ENCODE measurements around the gene WASL. TPM values are rescaled to one million over a fixed set of nuclear protein-coding genes. Genes with fewer than 3 reads are reported as not detected.
"Not testable (repeated sequence)": the region's sequence is repeated elsewhere in the genome, so short reads cannot be mapped to it uniquely, and the experiment has no call there.

The WASL gene
- total RNA-seq, 1 experiment from 2014 or later: 33.2 TPM

DNA sequence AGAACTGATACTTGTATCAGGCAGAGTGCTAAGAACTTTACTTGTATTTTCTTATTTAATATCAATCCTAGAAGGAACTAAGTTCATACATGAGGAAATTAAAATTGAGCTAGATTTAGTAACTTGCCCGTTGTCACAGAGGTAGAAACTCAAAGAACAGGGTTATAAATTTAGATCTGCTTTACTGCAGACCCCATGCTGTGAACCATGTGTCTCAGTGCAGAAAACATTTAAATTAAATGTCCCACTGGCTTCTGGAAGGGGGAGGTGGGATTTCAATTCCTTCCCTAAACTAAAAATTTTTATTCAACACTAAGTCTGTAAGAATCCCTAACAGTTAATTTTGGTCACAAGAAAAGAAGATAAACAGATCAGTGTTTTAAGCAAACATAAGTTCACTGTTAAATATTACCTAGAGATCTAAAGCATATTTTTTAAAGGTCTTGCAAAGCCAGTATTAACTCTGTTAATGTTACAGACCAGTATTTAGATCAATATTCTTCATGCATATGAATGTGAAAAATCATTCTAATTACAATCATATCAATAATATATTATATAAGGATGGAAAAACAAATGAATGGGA, 23.1 kb downstream of the WASL start:
- intact Hi-C loops (cut with micrococcal nuclease; ENCODE audit: unreplicated experiment): no loop called here
- CTCF ChIA-PET: interaction anchor here (0.7 kb wide), 1 partner anchor 48 kb away, joined by 3 read pairs; no protein-coding TSS in a partner anchor
- Mint-ChIP-seq H3K9me3 (ENCODE audit: low read depth, unreplicated experiment) (no peaks in the 10 kb centered on the region), H3K4me1 (ENCODE audit: low read depth, unreplicated experiment) (peaks cover 33% of the 10 kb centered on the region), H3K27me3 (ENCODE audit: unreplicated experiment) (no peaks in the 10 kb centered on the region), H3K27ac (ENCODE audit: unreplicated experiment) (no peak overlapping the region), H3K4me3 (ENCODE audit: low read depth, unreplicated experiment) (no peak overlapping the region), H3K36me3 (ENCODE audit: insufficient read depth, unreplicated experiment) (no peaks in the 10 kb centered on the region)
- TF ChIP-seq, protein P1, sequence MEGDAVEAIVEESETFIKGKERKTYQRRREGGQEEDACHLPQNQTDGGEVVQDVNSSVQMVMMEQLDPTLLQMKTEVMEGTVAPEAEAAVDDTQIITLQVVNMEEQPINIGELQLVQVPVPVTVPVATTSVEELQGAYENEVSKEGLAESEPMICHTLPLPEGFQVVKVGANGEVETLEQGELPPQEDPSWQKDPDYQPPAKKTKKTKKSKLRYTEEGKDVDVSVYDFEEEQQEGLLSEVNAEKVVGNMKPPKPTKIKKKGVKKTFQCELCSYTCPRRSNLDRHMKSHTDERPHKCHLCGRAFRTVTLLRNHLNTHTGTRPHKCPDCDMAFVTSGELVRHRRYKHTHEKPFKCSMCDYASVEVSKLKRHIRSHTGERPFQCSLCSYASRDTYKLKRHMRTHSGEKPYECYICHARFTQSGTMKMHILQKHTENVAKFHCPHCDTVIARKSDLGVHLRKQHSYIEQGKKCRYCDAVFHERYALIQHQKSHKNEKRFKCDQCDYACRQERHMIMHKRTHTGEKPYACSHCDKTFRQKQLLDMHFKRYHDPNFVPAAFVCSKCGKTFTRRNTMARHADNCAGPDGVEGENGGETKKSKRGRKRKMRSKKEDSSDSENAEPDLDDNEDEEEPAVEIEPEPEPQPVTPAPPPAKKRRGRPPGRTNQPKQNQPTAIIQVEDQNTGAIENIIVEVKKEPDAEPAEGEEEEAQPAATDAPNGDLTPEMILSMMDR (IDR thresholded peaks at IDR 0.05; ENCODE audit: unreplicated experiment): no peak
- no TSS peak for BruUV-seq (replicated peaks)
- DNase-seq: no peak

DNA sequence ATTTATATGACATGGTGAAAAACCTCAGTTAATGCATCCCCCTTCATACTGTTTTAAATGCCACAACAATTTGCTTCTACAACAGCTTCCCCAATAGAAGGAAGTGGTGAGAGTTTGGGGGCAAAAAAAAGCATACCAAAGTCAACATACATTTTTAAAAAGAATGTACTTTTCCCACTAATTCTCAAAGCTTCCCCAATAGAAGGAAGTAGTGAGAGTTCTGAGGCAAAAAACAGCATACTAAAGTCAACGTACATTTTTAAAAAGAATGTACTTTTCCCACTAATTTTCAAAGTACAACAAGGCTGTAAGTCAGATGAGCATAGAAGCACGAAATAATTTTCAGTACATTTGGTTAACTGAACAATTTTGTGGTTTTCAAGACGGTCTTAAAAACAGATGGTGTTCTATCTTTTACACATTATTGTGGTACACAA, 24.0 kb downstream of the WASL start:
- TF ChIP-seq, protein P1 (IDR thresholded peaks at IDR 0.05; ENCODE audit: unreplicated experiment): no peak
- Mint-ChIP-seq H3K4me3 (ENCODE audit: low read depth, unreplicated experiment) (no peak overlapping the region), H3K27ac (ENCODE audit: unreplicated experiment) (no peak overlapping the region), H3K27me3 (ENCODE audit: unreplicated experiment) (no peaks in the 10 kb centered on the region), H3K9me3 (ENCODE audit: low read depth, unreplicated experiment) (no peaks in the 10 kb centered on the region), H3K4me1 (ENCODE audit: low read depth, unreplicated experiment) (peaks cover 35% of the 10 kb centered on the region), H3K36me3 (ENCODE audit: insufficient read depth, unreplicated experiment) (no peaks in the 10 kb centered on the region)
- no peak for DNase-seq
- CTCF ChIA-PET: no interaction called here
- no TSS peak for BruUV-seq (replicated peaks)
- intact Hi-C loops (cut with micrococcal nuclease; ENCODE audit: unreplicated experiment): no loop called here

DNA sequence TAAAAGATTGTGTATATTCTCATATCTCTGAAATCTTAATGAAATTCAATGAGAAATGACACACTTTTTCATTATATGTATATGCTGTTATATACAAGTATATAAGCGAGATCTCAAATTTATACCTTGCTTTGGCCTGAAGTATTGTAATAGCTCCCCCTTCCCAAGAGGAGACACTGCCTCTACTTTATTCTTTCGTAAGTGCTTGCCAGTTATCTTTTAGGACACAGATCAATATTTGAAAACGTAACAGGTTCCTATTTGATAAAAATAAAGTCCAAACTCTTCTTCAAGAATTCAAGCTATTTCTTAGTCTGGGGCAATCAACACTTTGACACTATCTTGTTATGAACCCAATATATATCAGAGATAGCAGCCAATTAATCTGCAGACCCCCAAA, 24.9 kb downstream of the WASL start:
- no peak overlapping the region for H3K4me3 Mint-ChIP-seq (ENCODE audit: low read depth, unreplicated experiment)
- TF ChIP-seq, protein P1 (IDR thresholded peaks at IDR 0.05; ENCODE audit: unreplicated experiment): no peak
- H3K36me3 Mint-ChIP-seq (ENCODE audit: insufficient read depth, unreplicated experiment): no peaks in the 10 kb centered on the region
- H3K27ac Mint-ChIP-seq (ENCODE audit: unreplicated experiment): no peak overlapping the region
- intact Hi-C loops (cut with micrococcal nuclease; ENCODE audit: unreplicated experiment): no loop called here
- BruUV-seq (replicated peaks): no TSS peak
- CTCF ChIA-PET: interaction anchor here (1.4 kb wide), 1 partner anchor 11 kb away, joined by 3 read pairs; no protein-coding TSS in a partner anchor
- no peak for DNase-seq
- no peaks in the 10 kb centered on the region for H3K27me3 Mint-ChIP-seq (ENCODE audit: unreplicated experiment)
- H3K9me3 Mint-ChIP-seq (ENCODE audit: low read depth, unreplicated experiment): no peaks in the 10 kb centered on the region
- peaks cover 44% of the 10 kb centered on the region for H3K4me1 Mint-ChIP-seq (ENCODE audit: low read depth, unreplicated experiment)

DNA sequence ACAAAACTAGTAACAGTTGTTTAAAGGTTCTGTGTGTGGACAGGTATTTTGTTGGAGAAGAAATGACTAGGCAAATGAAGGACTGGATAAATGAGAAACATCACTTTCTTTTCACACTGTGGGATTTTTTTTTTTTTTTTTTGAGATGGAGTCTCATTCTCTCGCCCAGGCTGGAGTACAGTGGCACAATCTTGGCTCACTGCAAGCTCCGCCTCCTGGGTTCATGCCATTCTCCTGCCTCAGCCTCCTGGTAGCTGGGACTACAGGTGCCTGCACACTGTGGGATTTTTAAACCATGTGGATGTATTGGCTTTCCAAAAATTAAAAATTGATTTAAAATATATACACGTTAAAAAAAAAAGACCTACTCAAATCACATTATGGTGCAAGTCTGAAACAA, 28.3 kb downstream of the WASL start:
- BruUV-seq (replicated peaks); H3K27me3 Mint-ChIP-seq (ENCODE audit: unreplicated experiment); H3K36me3 Mint-ChIP-seq (ENCODE audit: insufficient read depth, unreplicated experiment); DNase-seq; H3K27ac Mint-ChIP-seq (ENCODE audit: unreplicated experiment); H3K4me3 Mint-ChIP-seq (ENCODE audit: low read depth, unreplicated experiment); intact Hi-C loops (cut with micrococcal nuclease; ENCODE audit: unreplicated experiment); H3K9me3 Mint-ChIP-seq (ENCODE audit: low read depth, unreplicated experiment): not testable (repeated sequence)
- peaks cover 31% of the 10 kb centered on the region for H3K4me1 Mint-ChIP-seq (ENCODE audit: low read depth, unreplicated experiment)
- CTCF ChIA-PET: interaction anchor here (0.7 kb wide), 1 partner anchor 285 kb away, joined by 3 read pairs; no protein-coding TSS in a partner anchor

DNA sequence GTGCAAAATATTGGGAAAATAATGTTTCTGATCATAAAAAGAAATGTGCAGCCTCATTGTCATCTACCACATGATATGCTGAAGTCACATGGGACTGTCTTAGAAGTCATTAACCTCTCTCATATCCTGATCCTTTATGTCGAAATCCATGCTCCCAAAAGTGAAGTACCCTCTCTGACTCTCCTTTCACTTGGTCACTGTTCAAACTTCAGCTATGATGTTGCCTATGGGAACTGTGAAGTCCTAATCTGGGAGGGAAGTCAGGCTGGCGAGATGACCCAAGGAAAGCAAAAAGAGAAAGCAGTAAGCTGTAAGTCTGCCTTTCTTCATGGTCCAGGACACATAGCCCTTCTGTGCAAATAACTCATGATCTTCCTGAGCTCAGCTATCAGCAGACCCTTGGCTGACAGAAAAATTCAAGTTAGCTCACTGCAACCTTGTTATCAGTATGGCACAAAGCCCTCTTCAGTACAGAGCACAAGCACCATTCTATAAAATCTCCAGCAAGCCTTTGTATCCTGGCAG, 29.5 kb downstream of the WASL start:
- TF ChIP-seq, protein P1 (IDR thresholded peaks at IDR 0.05; ENCODE audit: unreplicated experiment): no peak
- BruUV-seq (replicated peaks): no TSS peak

More for the DNA sequence above, 29.5 kb downstream of the WASL start:
- no peaks in the 10 kb centered on the region for H3K36me3 Mint-ChIP-seq (ENCODE audit: insufficient read depth, unreplicated experiment)
- no peaks in the 10 kb centered on the region for H3K27me3 Mint-ChIP-seq (ENCODE audit: unreplicated experiment)
- peaks cover 38% of the 10 kb centered on the region for H3K4me1 Mint-ChIP-seq (ENCODE audit: low read depth, unreplicated experiment)
- no peaks in the 10 kb centered on the region for H3K9me3 Mint-ChIP-seq (ENCODE audit: low read depth, unreplicated experiment)
- intact Hi-C loops (cut with micrococcal nuclease; ENCODE audit: unreplicated experiment): no loop called here
- CTCF ChIA-PET: interaction anchor here (0.6 to 1.1 kb wide), 3 partner anchors 11 to 153 kb away, joined by 3 to 5 read pairs (median 3); partner anchors contain the start of gene WASL
- no peak overlapping the region for H3K27ac Mint-ChIP-seq (ENCODE audit: unreplicated experiment)
- DNase-seq: no peak
- H3K4me3 Mint-ChIP-seq (ENCODE audit: low read depth, unreplicated experiment): no peak overlapping the region

All from Calu3 (cell line).